Hematopoietic multipotent progenitor cell treated with erythropoietin and hydrocortisone succinate and interleukin-3 and kit ligand, for 4 days (in vitro differentiated cells): ENCODE results near the gene RAPGEF4.
A peak's percentile ranks its signal among the peaks of the same experiment; 100 is the strongest.

Experiments used
- DNase-seq: peaks from one replicate; pipeline ENCODE4 v3.0.0-alpha.2; 2015

RAPGEF4 gene

GRCh38 chr2:172914341-172915008 is 178.8 kb downstream of the RAPGEF4 start:
- DNase-seq: peak; percentile 20

- no peak for DNase-seq
These were observed 182.1 kb downstream of the RAPGEF4 start for GRCh38 chr2:172917716-172918115.

GRCh38 chr2:172919732-172920131 is 184.1 kb downstream of the RAPGEF4 start:
- no peak for DNase-seq

- no peak for DNase-seq
These were observed 186.0 kb downstream of the RAPGEF4 start for GRCh38 chr2:172921532-172922236.

GRCh38 chr2:172922306-172922705 is 186.7 kb downstream of the RAPGEF4 start:
- DNase-seq: no peak

- DNase-seq: no peak
These were observed 187.2 kb downstream of the RAPGEF4 start for GRCh38 chr2:172922815-172923214.

- DNase-seq: no peak
These were observed 188.5 kb downstream of the RAPGEF4 start for GRCh38 chr2:172924097-172924660.

- DNase-seq: no peak
These were observed 190.0 kb downstream of the RAPGEF4 start for GRCh38 chr2:172925600-172925999.

GRCh38 chr2:172926785-172927640 is 191.4 kb downstream of the RAPGEF4 start:
- DNase-seq: no peak

GRCh38 chr2:172927641-172928357 is 192.2 kb downstream of the RAPGEF4 start:
- no peak for DNase-seq

GRCh38 chr2:172928756-172929155 is 193.1 kb downstream of the RAPGEF4 start:
- DNase-seq: no peak

GRCh38 chr2:172929644-172930043 is 194.0 kb downstream of the RAPGEF4 start:
- DNase-seq: no peak

GRCh38 chr2:172930871-172931255 is 195.2 kb downstream of the RAPGEF4 start:
- no peak for DNase-seq

- DNase-seq: peak; percentile 71
These were observed 195.7 kb downstream of the RAPGEF4 start for GRCh38 chr2:172931256-172931894.

- peak; percentile 86 for DNase-seq
These were observed 196.4 kb downstream of the RAPGEF4 start for GRCh38 chr2:172931918-172932520.

- DNase-seq: no peak
These were observed 202.5 kb downstream of the RAPGEF4 start for GRCh38 chr2:172937884-172938712.

- no peak for DNase-seq
These were observed 203.2 kb downstream of the RAPGEF4 start for GRCh38 chr2:172938713-172939375.

GRCh38 chr2:172943539-172943938 is 207.9 kb downstream of the RAPGEF4 start:
- DNase-seq: peak; percentile 8

- no peak for DNase-seq
These were observed 208.6 kb downstream of the RAPGEF4 start for GRCh38 chr2:172944022-172944793.
